ENCODE results near the gene DPP6. TPM values are rescaled to one million over a fixed set of nuclear protein-coding genes. Genes with fewer than 3 reads are reported as not detected.
"Not testable (repeated sequence)": the region's sequence is repeated elsewhere in the genome, so short reads cannot be mapped to it uniquely, and the experiment has no call there.

Gene DPP6
- total RNA-seq, 1 donor from 2014 or later, result 0.62 TPM

DNA sequence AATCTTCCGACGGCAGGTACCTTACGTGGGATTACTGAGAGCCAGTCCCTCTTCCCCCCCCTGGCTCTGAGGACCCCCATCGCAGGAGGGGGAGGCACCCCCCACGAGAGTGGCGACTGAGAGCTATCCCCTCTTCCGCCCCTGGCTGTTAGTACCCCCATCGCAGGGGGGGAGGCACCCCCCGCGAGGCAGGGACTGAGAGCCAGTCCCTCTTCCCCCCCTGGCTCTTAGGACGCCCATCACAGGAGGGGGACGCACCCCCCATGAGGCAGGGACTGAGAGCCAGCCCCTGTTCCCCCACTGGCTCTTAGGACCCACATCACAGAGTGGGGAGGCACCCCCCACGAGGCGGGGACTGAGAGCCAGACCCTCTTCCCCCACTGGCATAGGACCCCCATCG lies 8.4 kb downstream of the DPP6 start:
- DNase-seq (ENCODE audit: low spot score); ATAC-seq; intact Hi-C loops (cut with DNase I): not testable (repeated sequence)

DNA sequence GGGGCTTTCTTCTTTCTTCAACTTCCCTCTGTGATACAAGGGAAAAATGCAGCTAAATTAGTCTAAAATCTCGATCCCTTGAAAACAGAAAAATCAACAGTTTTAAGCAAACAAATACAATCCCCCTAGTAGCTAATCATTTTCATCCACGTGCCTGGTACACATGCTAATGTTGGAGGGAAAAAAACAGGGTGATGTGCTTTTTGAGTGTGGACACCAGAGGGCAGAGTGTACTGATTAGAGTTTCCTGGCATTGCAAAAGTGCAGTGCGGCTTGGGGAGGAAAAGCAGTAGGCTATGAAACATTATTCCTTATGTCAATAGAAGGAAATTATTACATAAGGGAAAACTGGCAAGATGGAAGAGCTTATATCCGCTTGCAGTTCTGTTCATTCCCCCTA lies 19.6 kb downstream of the DPP6 start:
- ATAC-seq, result peak; percentile 56

DNA sequence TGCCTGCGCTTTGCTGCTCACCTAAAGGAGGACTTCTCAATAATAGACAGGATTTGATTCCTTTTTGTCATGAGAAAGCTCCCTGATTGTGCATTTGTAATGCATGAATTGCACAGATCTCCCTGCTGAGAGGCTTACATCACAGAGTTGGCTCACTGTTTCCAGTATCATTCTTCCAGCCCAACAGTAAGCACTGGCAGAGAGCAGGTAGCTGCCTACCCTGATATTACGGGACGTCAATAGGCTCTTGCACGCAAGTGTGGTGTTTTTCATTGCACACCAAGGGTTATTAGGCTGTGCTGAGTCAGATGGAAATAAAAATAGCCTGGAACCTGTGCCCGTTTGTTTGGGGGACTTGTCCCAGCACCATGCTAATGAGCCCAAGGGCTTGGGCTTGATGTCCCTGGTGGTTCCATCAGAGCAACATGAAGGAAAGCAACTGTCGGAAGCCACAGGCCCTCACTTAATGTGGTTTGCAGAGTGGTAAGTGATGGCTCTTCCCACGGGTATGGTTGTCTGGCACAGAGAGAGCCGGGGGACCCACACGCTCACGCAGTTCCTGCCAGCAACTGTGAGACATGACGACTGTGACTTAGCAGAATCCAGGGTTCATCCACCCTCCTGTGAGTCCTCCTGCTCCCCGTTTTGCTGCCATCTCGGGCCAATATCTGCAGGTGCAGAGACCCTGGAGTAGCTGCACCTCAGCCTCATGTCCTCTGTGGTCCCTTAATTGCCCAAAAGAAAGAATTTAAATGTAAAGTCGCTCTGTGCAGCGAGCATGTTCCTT lies 20.4 kb downstream of the DPP6 start:
- ATAC-seq; DNase-seq (ENCODE audit: low spot score); intact Hi-C loops (cut with DNase I): not testable (repeated sequence)

More for the DNA sequence above, 19.6 kb downstream of the DPP6 start:
- intact Hi-C loops (cut with DNase I); DNase-seq (ENCODE audit: low spot score): not testable (repeated sequence)

DNA sequence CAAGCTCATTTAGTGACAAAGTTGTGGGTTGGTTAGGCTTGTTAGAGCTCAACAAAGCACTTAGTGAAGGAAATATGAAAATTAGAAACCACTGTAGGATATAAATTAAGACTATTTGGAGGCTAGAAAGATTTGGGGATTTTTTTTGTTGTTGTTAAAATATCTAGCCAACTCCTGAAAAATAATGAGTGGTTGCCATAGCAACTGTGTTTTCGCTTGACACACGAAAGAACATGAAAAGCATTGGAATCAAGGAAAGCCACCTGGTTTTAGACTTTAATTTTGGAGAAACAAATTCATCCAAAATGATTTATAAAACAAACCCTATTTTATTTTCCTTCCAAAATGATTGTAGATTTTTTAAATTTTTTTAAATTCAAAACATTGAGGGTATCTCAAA lies 26.3 kb downstream of the DPP6 start:
- DNase-seq (ENCODE audit: low spot score); ATAC-seq; intact Hi-C loops (cut with DNase I): not testable (repeated sequence)

DNA sequence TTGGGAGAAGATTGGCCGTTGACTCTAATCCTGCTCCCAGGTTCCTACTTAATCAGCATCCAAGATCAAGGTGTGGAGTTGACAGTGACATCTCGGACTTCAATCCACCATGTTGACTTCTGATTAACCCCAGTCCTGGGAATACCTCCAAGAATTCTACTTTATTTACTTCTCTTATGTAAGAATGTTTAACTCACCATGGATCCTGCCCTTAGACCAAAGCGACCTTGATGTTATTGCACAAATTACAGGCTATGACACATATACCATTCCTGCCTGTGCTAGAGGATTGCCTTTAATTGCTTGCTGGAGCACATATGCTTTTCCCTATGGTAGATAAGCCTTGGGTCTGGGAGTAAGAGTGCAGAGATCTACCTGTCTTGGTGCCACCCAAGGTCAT lies 28.1 kb downstream of the DPP6 start:
- ATAC-seq; DNase-seq (ENCODE audit: low spot score); intact Hi-C loops (cut with DNase I): not testable (repeated sequence)

DNA sequence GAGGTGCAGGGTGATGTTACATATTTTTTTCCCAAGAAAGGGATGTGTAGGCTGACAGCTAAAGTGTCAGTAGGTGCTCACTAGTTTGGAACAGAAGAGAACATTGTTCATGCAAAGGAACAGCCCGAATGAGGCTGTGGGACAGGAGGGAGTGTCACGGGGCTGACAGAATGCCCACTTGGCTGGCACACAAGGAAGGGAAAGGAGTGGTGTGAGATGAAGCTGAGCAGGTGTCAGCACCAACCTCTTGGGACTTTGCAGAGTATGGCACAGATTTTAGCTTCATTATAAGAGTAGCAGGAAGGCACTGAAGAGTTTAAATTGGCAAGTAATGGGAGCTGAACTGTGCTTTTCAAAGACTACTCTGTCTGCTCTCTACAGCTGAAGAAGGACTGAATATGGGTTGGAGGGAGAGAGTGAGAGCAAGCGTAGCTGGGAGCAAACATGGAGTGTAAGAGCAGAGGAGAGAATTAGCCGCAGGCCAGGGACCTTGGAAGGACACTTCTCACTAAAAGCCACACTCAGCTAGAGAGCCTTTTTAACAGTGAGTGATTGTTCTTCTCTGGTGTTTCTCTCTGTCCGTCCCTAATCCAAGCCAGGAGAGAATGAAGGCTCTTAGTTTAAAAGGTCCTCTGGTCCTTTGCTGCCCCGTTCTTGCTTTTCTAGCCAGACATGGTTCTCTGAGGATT lies 35.0 kb downstream of the DPP6 start:
- intact Hi-C loops (cut with DNase I); DNase-seq (ENCODE audit: low spot score): not testable (repeated sequence)
- peak; percentile 55 for ATAC-seq

DNA sequence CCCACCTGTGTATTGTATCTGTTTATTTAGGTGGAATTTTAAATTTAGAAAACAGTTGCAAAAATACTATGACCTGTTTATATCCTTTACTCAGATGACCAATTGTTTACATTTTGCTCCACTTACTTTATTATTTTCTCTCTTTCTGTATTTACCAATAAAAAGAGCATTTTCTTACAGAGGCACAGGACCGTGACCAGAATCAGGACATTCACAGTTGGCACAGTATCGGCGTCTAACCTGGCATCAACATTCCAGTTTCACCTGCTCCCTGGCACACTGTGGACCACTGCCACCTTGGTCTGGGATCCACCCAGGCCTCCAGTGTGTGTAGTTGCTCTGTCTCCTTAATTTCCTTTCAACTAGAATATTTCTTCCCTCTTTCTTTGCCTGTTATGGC lies 39.9 kb downstream of the DPP6 start:
- intact Hi-C loops (cut with DNase I); DNase-seq (ENCODE audit: low spot score); ATAC-seq: not testable (repeated sequence)

DNA sequence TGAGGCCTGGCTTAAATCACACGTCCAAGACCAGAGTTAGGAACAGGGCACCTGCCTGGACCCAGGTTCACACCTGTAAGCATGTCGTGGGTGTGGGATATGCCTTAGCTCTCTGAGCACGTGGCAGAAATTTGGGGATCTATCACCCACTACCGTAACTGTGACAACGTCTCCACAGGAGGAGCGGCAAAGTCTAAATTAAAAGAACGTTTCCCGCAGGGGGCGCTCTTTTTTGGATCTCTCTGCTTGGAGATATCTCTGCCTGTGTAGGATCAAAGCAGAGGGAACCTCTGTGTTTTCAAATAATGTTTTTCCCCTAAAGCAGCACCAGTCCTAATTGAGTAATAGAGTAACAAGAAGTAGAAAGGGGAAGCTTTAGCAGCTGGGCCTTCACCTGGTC lies 43.0 kb downstream of the DPP6 start:
- intact Hi-C loops (cut with DNase I); ATAC-seq; DNase-seq (ENCODE audit: low spot score): not testable (repeated sequence)

DNA sequence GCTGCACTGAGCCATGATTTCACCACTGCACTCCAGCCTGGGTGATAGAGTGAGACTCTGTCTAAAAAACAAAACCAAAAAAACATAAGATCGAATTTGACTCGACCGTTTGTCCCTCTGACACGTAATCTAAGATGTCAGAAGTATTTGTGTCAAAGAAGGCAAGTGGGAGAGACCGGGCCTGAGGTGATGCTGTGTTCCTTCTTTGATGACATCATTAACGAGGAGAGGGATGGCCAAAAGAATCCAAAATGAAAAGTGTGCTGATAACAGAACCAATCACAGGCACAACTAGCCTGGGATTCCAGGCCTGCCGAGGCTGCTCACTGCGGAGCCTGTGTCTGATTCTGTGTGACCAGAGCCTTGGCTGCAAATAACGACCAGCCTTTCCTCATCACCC lies 52.9 kb downstream of the DPP6 start:
- ATAC-seq; intact Hi-C loops (cut with DNase I); DNase-seq (ENCODE audit: low spot score): not testable (repeated sequence)

DNA sequence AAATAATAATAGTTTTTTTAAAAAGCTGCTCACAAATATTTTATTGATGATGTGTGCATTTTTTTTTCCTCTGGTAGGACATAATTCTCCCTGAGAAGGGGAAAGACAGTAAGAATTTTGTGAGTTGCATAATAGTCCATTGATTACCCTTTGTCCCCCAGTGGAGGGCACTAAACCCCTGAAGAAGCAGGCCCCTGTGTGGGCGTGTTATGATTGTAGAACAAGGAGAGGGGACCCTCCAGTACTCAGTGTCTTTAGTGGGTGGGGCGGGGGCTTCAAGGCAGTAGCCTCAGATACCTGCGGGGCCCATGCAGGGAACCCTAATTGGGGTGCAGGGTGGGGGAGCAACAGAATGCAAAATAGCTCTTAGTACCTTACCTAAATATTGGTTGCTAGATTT lies 57.4 kb downstream of the DPP6 start:
- intact Hi-C loops (cut with DNase I); ATAC-seq; DNase-seq (ENCODE audit: low spot score): not testable (repeated sequence)

DNA sequence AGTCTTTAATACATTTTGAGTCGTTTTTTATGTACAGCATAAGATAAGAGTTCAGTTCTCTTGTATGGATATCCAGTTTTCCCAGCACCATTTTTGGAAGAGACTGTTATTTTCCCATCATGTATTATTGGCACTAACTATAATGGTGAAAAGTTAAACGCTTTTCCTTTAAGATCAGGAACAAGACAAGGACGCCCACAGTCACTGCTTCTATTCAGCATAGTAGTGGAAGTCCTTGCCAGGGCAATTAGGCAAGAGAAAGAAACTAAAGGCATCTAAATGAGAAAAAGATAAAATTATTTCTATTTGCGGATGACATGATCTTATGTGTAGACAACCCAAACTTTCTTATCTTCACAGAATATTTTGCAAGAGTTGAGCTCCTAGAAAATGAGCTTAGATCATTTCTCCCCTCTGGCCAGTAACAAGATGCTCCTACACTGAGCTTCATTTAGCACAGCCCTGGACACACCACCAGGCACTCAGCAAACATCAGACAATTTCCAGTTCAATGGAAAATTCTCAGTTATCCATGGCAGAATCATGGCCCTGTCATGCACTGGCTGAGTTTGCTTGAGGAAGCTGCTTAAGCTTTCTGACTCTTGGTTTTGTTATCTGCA lies 61.6 kb downstream of the DPP6 start:
- intact Hi-C loops (cut with DNase I); DNase-seq (ENCODE audit: low spot score); ATAC-seq: not testable (repeated sequence)

GRCh38 chr7:154117411-154118390 lies 65.5 kb downstream of the DPP6 start:
- intact Hi-C loops (cut with DNase I); DNase-seq (ENCODE audit: low spot score); ATAC-seq: not testable (repeated sequence)

GRCh38 chr7:154120825-154121224 lies 68.6 kb downstream of the DPP6 start:
- DNase-seq (ENCODE audit: low spot score); intact Hi-C loops (cut with DNase I); ATAC-seq: not testable (repeated sequence)

GRCh38 chr7:154122720-154123119 lies 70.5 kb downstream of the DPP6 start:
- ATAC-seq; intact Hi-C loops (cut with DNase I); DNase-seq (ENCODE audit: low spot score): not testable (repeated sequence)

DNA sequence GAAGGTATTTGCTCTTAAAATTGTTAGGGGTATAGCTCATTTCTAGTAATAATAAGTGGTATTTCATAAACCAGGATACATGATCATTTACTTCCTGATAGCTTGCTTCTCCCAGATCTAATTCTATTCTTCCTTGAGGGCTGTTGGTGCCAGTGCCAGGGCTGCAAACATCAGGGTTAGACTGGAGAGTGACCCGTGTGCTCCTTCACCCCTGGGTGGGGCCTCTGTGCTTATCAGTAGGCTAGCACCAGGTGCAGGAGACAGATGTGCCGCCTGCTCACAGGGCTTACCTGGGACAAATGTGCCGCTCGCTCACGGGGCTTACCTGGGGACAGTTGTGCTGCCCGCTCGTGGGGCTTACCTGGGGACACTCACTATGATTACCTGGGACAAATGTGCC lies 71.2 kb downstream of the DPP6 start:
- DNase-seq (ENCODE audit: low spot score); intact Hi-C loops (cut with DNase I); ATAC-seq: not testable (repeated sequence)

- DNase-seq (ENCODE audit: low spot score); intact Hi-C loops (cut with DNase I); ATAC-seq: not testable (repeated sequence)
Observed at GRCh38 chr7:154129142-154129541, 76.9 kb downstream of the DPP6 start.

- DNase-seq (ENCODE audit: low spot score); intact Hi-C loops (cut with DNase I); ATAC-seq: not testable (repeated sequence)
Observed at GRCh38 chr7:154132617-154133016, 80.4 kb downstream of the DPP6 start.

DNA sequence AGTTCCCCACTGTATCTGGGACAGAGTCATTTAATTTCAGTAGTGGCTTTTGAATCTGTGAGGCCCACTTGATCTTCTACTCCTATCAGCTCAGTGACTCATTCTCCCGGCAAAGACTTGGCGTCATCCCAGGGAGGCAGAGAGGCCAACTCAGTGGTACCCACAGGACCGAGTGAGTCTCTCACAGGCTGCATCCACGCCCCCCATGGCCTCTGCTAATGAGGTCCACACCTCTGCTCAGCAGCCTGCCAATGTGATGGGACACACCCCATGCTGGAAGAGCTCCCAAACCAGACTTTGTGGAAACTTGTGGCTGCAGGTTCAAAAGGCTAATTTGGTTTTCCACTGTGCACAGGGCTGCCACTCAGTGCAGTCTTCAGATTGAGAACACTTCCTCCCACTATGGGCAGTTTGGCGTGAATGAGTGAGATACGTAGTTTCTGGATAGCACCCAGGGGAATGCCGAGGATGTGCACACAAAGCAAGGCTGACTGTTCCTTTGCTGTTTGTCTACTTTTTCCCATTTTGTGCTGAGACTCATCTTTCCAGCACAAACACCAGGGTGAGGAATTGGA lies 81.6 kb downstream of the DPP6 start:
- ATAC-seq, result peak; percentile 76
- intact Hi-C loops (cut with DNase I), result not testable (repeated sequence)

More for the DNA sequence above, 81.6 kb downstream of the DPP6 start:
- not testable (repeated sequence) for DNase-seq (ENCODE audit: low spot score)

All from sciatic nerve (tissue), 2 donors.